Activated naive CD4-positive, alpha-beta T cell treated with anti-CD3 and anti-CD28 coated beads for 36 hours (primary cell): ENCODE data around the gene LY6G5C. TPM values are rescaled to one million over a fixed set of nuclear protein-coding genes. Genes with fewer than 3 reads are reported as not detected.

Source experiments
- CTCF ChIA-PET: fragments of 350-600 bp; sonication (Branson Sonifier 250); formaldehyde crosslinking; loops from one replicate; lab custom pipeline; 2021; ENCODE audit warnings: antibody characterized with exemption; lab: Charles Lee
- DNase-seq: peaks from one replicate; pipeline ENCODE4 v3.0.0-alpha.2; 2020
- H3K27ac Mint-ChIP-seq: one replicate; pipeline ENCODE4 v1.8.0; 2021; ENCODE audit warnings: mild to moderate bottlenecking, mixed read lengths
- H3K27me3 Mint-ChIP-seq: one replicate; pipeline ENCODE4 v1.8.0; 2021; ENCODE audit warnings: low read depth, mixed read lengths
- H3K36me3 Mint-ChIP-seq: one replicate; pipeline ENCODE4 v1.8.0; 2021; ENCODE audit warnings: low read depth, mixed read lengths
- H3K4me1 Mint-ChIP-seq: one replicate; pipeline ENCODE4 v1.8.0; 2021; ENCODE audit warnings: low read depth, mixed read lengths
- H3K4me3 Mint-ChIP-seq: one replicate; pipeline ENCODE4 v1.8.0; 2021; ENCODE audit warnings: mild to moderate bottlenecking, moderate library complexity, mixed read lengths
- H3K9me3 Mint-ChIP-seq: one replicate; pipeline ENCODE4 v1.8.0; 2021; ENCODE audit warnings: mixed read lengths
- intact Hi-C: fragments of 100-400 bp; cut with micrococcal nuclease; formaldehyde crosslinking; loops from one replicate; pipeline ENCODE4 v1.15.1; 2023
- total RNA-seq, 2 experiments: library from RNA; stranded (reverse); gene quantifications; one replicate each; pipeline ENCODE4 v1.2.3, GENCODE V29; 2021

Gene LY6G5C, protein sequence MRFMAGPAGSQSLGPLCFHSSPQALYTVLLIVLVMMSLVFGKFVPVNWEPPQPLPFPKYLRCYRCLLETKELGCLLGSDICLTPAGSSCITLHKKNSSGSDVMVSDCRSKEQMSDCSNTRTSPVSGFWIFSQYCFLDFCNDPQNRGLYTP
- 1 to 10 TPM in 1 of 2 experiments, under 1 TPM in 1; 0.93 to 1.4 TPM for total RNA-seq

GRCh38 chr6:31680226-31681134, at the start of gene LY6G5C:
Gene LY6G5C, minus strand, starts transcription at chr6:31681067. Its CDS starts 694 bp downstream, at chr6:31680373.
- peak; percentile 85 for DNase-seq
- Mint-ChIP-seq H3K27me3 (no peaks in the 10 kb centered on the region), H3K27ac (no peak within 1 kb of the TSS), H3K4me1 (peaks cover 11% of the 10 kb centered on the region), H3K4me3 (peak within 1 kb of the TSS; percentile 74), H3K9me3 (no peaks in the 10 kb centered on the region), H3K36me3 (no peaks in the 10 kb centered on the region)
- CTCF ChIA-PET = interaction anchor here (0.6 to 2.1 kb wide), 14 partner anchors 9 to 271 kb away, joined by 3 to 12 read pairs (median 5); partner anchors contain the start of genes ABHD16A, HSPA1B and MSH5
- intact Hi-C loops = loop anchor here (1.0 to 2.0 kb wide), 6 partner anchors 58 to 272 kb away; partner anchors contain the start of gene NEU1

DNA sequence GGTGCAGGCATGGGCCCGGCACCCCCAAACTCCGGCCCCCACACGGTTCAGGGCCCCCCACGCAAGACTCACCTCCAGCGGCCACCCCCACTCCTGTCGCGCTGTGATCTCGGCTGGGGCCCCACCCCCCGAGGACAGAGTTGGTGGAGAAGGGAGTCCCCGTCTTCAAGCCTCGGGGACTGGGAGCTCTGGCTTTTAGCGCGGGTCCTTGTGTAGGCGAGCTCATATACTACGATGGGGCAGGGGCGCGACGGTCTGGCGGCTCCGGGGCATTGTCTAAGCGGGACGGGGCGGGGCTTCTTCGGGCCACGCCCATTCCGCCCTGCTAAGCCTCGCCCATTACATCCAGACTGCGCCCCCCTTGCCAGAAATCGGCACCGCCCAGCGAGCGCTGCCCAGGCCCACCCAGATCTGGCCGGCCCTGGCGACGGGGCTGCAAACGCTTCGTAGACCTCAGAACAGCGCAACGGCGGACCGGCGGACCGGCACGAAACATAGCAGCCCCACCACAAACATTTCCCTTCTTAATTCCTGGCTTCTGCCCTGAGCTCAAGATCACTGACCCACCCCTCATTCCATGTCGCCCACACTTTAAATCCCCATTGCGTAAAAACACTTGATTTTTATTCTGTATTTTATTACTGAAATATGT, 49.2 kb upstream of the LY6G5C start:
- intact Hi-C loops = loop anchor here (1.0 to 2.0 kb wide), 4 partner anchors 8 to 100 kb away; partner anchors contain the start of gene VARS1
- peaks cover 30% of the 10 kb centered on the region for H3K36me3 Mint-ChIP-seq
- peak overlapping the region; percentile 79 for H3K4me3 Mint-ChIP-seq
- DNase-seq = peak; percentile 60
- CTCF ChIA-PET = interaction anchor here (0.7 to 3.4 kb wide), 14 partner anchors 7 to 222 kb away, joined by 3 to 22 read pairs (median 4); partner anchors contain the start of genes CLIC1, GPANK1, LSM2 and LY6G6D
- H3K4me1 Mint-ChIP-seq = peaks cover 60% of the 10 kb centered on the region
- no peaks in the 10 kb centered on the region for H3K27me3 Mint-ChIP-seq
- no peaks in the 10 kb centered on the region for H3K9me3 Mint-ChIP-seq
- H3K27ac Mint-ChIP-seq = peak overlapping the region; percentile 50

GRCh38 chr6:31729515-31729978, 48.7 kb upstream of the LY6G5C start:
- Mint-ChIP-seq H3K4me1 (peaks cover 59% of the 10 kb centered on the region), H3K27ac (peak overlapping the region; percentile 72), H3K36me3 (peaks cover 25% of the 10 kb centered on the region), H3K27me3 (no peaks in the 10 kb centered on the region), H3K4me3 (peak overlapping the region; percentile 79), H3K9me3 (no peaks in the 10 kb centered on the region)
- CTCF ChIA-PET = interaction anchor here (0.7 to 3.4 kb wide), 14 partner anchors 8 to 223 kb away, joined by 3 to 22 read pairs (median 4); partner anchors contain the start of genes CLIC1, GPANK1, LSM2 and LY6G6D
- intact Hi-C loops = loop anchor here (1.0 to 2.0 kb wide), 4 partner anchors 9 to 101 kb away; partner anchors contain the start of gene VARS1
- peak; percentile 81 for DNase-seq

GRCh38 chr6:31728767-31729514, 48.1 kb upstream of the LY6G5C start, which contains the start of gene DDAH2:
Gene DDAH2, minus strand, starts transcription at chr6:31729299. Its CDS starts 138 bp downstream, at chr6:31729161.
- DNase-seq = no peak
- peak within 1 kb of the TSS; percentile 72 for H3K27ac Mint-ChIP-seq
- no peaks in the 10 kb centered on the region for H3K27me3 Mint-ChIP-seq
- H3K36me3 Mint-ChIP-seq = peaks cover 20% of the 10 kb centered on the region
- intact Hi-C loops = loop anchor here (1.0 to 2.0 kb wide), 4 partner anchors 9 to 101 kb away; partner anchors contain the start of gene VARS1
- H3K4me3 Mint-ChIP-seq = peak within 1 kb of the TSS; percentile 79
- no peaks in the 10 kb centered on the region for H3K9me3 Mint-ChIP-seq
- H3K4me1 Mint-ChIP-seq = peaks cover 54% of the 10 kb centered on the region
- CTCF ChIA-PET = interaction anchor here (0.8 to 3.4 kb wide), 12 partner anchors 9 to 102 kb away, joined by 3 to 22 read pairs (median 4); partner anchors contain the start of genes CLIC1, LSM2, LY6G6D and MSH5

DNA sequence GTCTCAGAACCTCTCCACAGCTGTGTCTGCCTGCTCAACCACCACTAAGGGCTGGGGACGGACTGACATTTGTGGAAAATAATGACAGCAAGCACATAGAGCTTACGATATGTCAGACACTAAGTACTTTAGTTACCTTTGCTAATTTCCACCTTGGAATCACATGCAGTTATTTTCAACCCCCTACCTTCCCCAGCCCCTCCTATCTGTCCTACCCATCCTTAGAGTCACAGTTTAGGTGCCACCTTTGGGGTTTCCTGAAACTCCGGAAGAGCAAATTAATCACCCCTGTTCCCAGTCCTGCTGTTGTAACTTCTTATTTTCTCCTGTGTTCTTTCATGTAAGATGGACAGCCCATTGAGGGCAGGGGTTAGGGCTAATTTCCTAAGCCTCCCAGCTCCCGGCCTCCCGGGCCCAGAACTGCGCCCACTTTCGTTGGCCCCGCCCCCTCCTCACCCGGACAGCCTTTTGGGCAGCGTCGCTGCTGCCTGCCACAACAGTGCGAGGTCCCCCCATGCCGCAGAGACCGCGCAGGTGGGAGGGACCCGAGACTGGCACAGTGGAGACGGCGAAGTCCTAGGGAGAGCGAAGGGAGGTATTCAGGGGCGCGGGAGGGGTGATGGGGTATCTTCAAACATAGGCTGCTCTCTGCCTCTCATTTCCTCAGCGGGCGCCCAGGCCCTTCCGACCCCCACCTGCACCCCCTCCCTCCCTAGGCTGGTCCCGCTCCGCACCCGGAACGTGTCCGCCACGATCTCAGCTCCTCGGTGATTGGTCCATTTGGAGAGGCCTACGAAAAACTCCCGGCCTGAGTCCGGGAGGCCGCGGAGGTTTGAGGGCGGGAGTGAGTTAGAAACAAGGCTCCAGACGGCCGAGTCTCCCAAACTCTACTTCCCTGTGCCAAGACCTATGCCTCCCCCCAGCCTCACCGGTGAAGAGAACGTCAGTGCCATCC, 47.1 kb upstream of the LY6G5C start:
- Mint-ChIP-seq H3K36me3 (peaks cover 10% of the 10 kb centered on the region), H3K4me3 (no peak overlapping the region), H3K27ac (peak overlapping the region; percentile 55), H3K4me1 (peaks cover 46% of the 10 kb centered on the region), H3K9me3 (no peaks in the 10 kb centered on the region), H3K27me3 (no peaks in the 10 kb centered on the region)
- intact Hi-C loops = loop anchor here (2.0 kb wide), 1 partner anchor 67 kb away; the partner anchor contains the start of gene VARS1
- no peak for DNase-seq
- CTCF ChIA-PET = interaction anchor here (0.6 to 3.4 kb wide), 9 partner anchors 9 to 195 kb away, joined by 3 to 22 read pairs (median 3); partner anchors contain the start of genes ABHD16A and CLIC1

GRCh38 chr6:31727034-31727716, 46.3 kb upstream of the LY6G5C start:
- H3K27me3 Mint-ChIP-seq = no peaks in the 10 kb centered on the region
- no peak overlapping the region for H3K4me3 Mint-ChIP-seq
- no peaks in the 10 kb centered on the region for H3K9me3 Mint-ChIP-seq
- CTCF ChIA-PET = interaction anchor here (0.6 to 3.4 kb wide), 7 partner anchors 10 to 196 kb away, joined by 3 to 22 read pairs (median 3); partner anchors contain the start of genes ABHD16A and CLIC1
- peaks cover 9% of the 10 kb centered on the region for H3K36me3 Mint-ChIP-seq
- peaks cover 46% of the 10 kb centered on the region for H3K4me1 Mint-ChIP-seq
- intact Hi-C loops = no loop called here
- peak overlapping the region; percentile 55 for H3K27ac Mint-ChIP-seq
- DNase-seq = peak; percentile 57

GRCh38 chr6:31725502-31726350, 44.9 kb upstream of the LY6G5C start:
- no peak for DNase-seq
- Mint-ChIP-seq H3K9me3 (no peaks in the 10 kb centered on the region), H3K27ac (no peak overlapping the region), H3K36me3 (peaks cover 3% of the 10 kb centered on the region), H3K4me3 (no peak overlapping the region), H3K27me3 (no peaks in the 10 kb centered on the region), H3K4me1 (peaks cover 44% of the 10 kb centered on the region)
- intact Hi-C loops = no loop called here
- CTCF ChIA-PET = interaction anchor here (0.7 to 2.2 kb wide), 3 partner anchors 9 to 92 kb away, joined by 3 to 5 read pairs (median 4); no protein-coding TSS in a partner anchor

- Mint-ChIP-seq H3K9me3 (no peaks in the 10 kb centered on the region), H3K4me3 (no peak overlapping the region), H3K27me3 (no peaks in the 10 kb centered on the region), H3K36me3 (peaks cover 3% of the 10 kb centered on the region), H3K4me1 (peaks cover 31% of the 10 kb centered on the region), H3K27ac (no peak overlapping the region)
- CTCF ChIA-PET = interaction anchor here (1.0 kb wide), 1 partner anchor 46 kb away, joined by 4 read pairs; no protein-coding TSS in a partner anchor
- intact Hi-C loops = no loop called here
- DNase-seq = no peak
These were observed 43.3 kb upstream of the LY6G5C start for GRCh38 chr6:31723980-31724691.
